Measurements from ENCODE around the gene PPIF. TPM values are rescaled to one million over a fixed set of nuclear protein-coding genes. Genes with fewer than 3 reads are reported as not detected.

Gene PPIF
- total and polyA plus RNA-seq, 2 donors (not counting 3 experiments of a cell fraction or from before 2014, with no cell fraction given), result 50.7 to 51.2 TPM

DNA sequence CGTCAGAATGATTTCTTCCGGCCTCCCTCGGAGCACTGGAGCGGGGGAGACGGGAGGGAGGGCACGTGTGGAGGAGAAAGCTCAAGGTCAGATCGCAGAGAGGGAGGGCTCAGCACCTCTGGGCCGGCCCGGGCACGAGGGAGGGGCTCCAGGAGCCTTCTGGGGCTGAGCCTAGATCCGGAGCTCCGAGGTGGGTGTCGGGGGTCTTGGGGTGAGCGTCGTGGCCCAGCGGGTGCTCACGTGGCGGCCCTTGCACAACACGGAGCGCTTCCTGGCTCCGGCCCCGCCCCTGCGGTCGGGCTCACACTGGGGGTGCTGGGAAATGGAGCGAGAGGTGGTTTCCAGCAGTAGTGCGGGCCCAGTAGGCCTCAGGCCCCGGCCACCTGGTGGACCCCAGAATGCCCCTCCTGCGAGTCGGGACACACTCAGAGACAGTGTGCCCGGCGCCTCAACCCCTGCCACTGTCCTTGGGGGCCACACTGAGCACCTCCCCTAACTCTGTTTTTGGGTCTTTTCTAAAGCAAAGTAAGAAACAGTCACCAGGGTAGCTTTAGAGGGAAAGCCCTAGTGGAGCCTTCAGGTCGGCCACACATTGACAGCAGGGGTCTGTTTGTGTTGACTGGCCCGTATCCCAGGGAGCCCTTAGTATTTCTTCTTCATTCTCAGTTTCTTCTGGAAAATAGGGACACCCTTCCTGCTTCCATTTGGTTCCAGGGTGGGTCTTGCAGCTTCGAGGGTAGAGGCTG is 798 bp downstream of the PPIF start:
- dilution Hi-C loops (cut with MboI; ENCODE audit: extremely low pct_ligation_motif_present, low sequenced_read_pairs), result no loop called here
- no peaks in the 10 kb centered on the region for H3K9me3 ChIP-seq (replicated peaks; ENCODE audit: control insufficient read depth, insufficient read depth, low read length)
- intact Hi-C loops (cut with micrococcal nuclease), result loop anchor here (1.0 to 10.0 kb wide), 5 partner anchors 54 to 593 kb away; no protein-coding TSS in a partner anchor
- peak; percentile 57 for DNase-seq (ENCODE audit: low read depth, low spot score)
- peak overlapping the region; percentile 93 for H3K9ac ChIP-seq (replicated peaks; ENCODE audit: extremely low read depth, insufficient read depth, low read length)
- H3K4me2 ChIP-seq (ENCODE audit: insufficient read depth, low read length), result peak overlapping the region; percentile 85
- H3K27ac ChIP-seq (ENCODE audit: insufficient read depth, low read depth, low read length), result peak overlapping the region; percentile 74
- peaks cover 11% of the 10 kb centered on the region for H3K4me1 ChIP-seq (ENCODE audit: control insufficient read depth, extremely low read depth, insufficient read depth, low read length)
- POLR2A ChIA-PET, result no interaction called here
- CTCF ChIA-PET, result interaction anchor here (0.8 to 1.2 kb wide), 4 partner anchors 18 to 140 kb away, joined by 3 to 7 read pairs (median 4); no protein-coding TSS in a partner anchor
- H2AFZ ChIP-seq (ENCODE audit: low read depth, low read length), result peak overlapping the region; percentile 84
- no peaks in the 10 kb centered on the region for H3K27me3 ChIP-seq (ENCODE audit: control insufficient read depth in 2 of 2, insufficient read depth in 2 of 2, low read length in 2 of 2)
- peak overlapping the region; percentile 66 to 74 (median 72) for H3K4me3 ChIP-seq (replicated peaks in 1 of 3; ENCODE audit: insufficient read depth in 1 of 3, low read depth in 1 of 3, low read length in 3 of 3)
- H3K36me3 ChIP-seq (ENCODE audit: control insufficient read depth in 2 of 2, extremely low read depth in 1 of 2, insufficient read depth in 2 of 2, low read length in 2 of 2), result peaks cover 7 to 23% of the 10 kb centered on the region in 2 experiments
- TF ChIP-seq POLR2A (IDR thresholded peaks at IDR 0.05; ENCODE audit: low read depth, low read length), result no peak
- TF ChIP-seq, protein P1, sequence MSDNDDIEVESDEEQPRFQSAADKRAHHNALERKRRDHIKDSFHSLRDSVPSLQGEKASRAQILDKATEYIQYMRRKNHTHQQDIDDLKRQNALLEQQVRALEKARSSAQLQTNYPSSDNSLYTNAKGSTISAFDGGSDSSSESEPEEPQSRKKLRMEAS (IDR thresholded peaks at IDR 0.05; ENCODE audit: insufficient read depth, insufficient read length), result peak; percentile 15
- no peaks in the 10 kb centered on the region for H3K9me1 ChIP-seq (replicated peaks; ENCODE audit: control insufficient read depth, extremely low read depth, insufficient read depth, low read length)
- H4K20me1 ChIP-seq (replicated peaks; ENCODE audit: control insufficient read depth, extremely low read depth, insufficient read depth, low read length), result no peaks in the 10 kb centered on the region
- FAIRE-seq, result peak; percentile 77
- H3K79me2 ChIP-seq (ENCODE audit: control insufficient read depth, insufficient read depth, low read length), result peaks cover 20% of the 10 kb centered on the region
- BruUV-seq (replicated peaks), result no TSS peak

DNA sequence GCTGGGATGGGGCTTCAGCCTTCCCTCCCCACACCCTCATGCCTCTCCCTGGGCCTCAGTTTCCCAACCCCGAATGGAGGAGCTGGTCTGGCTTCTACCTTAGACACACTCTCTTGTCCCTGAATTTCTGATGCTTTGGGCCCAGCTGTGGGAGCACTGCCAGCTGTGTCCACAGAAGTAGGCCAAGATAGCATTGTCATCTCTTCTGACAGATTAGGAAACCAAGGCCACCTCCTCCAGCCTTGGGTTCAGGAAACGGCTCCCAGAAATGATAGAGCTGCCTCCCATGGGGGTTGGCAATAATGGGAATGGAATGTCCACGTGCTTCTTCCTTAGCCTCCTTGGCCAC is 1.3 kb downstream of the PPIF start:
- H3K36me3 ChIP-seq (ENCODE audit: control insufficient read depth in 2 of 2, extremely low read depth in 1 of 2, insufficient read depth in 2 of 2, low read length in 2 of 2), result peaks cover 7 to 25% of the 10 kb centered on the region in 2 experiments
- dilution Hi-C loops (cut with MboI; ENCODE audit: extremely low pct_ligation_motif_present, low sequenced_read_pairs), result no loop called here

More for the DNA sequence above, 1.3 kb downstream of the PPIF start:
- no peak for FAIRE-seq
- Histone ChIP-seq H2AFZ (ENCODE audit: low read depth, low read length) (no peak overlapping the region), H3K4me1 (ENCODE audit: control insufficient read depth, extremely low read depth, insufficient read depth, low read length) (peaks cover 11% of the 10 kb centered on the region), H3K4me2 (ENCODE audit: insufficient read depth, low read length) (peak overlapping the region; percentile 85), H3K9me1 (replicated peaks; ENCODE audit: control insufficient read depth, extremely low read depth, insufficient read depth, low read length) (no peaks in the 10 kb centered on the region), H3K4me3 (replicated peaks in 1 of 3; ENCODE audit: insufficient read depth in 1 of 3, low read depth in 1 of 3, low read length in 3 of 3) (peak overlapping the region in 2 of 3 experiments; percentile 66 to 72), H3K79me2 (ENCODE audit: control insufficient read depth, insufficient read depth, low read length) (peaks cover 20% of the 10 kb centered on the region), H4K20me1 (replicated peaks; ENCODE audit: control insufficient read depth, extremely low read depth, insufficient read depth, low read length) (no peaks in the 10 kb centered on the region), H3K9ac (replicated peaks; ENCODE audit: extremely low read depth, insufficient read depth, low read length) (peak overlapping the region; percentile 93), H3K27me3 (ENCODE audit: control insufficient read depth in 2 of 2, insufficient read depth in 2 of 2, low read length in 2 of 2) (no peaks in the 10 kb centered on the region), H3K9me3 (replicated peaks; ENCODE audit: control insufficient read depth, insufficient read depth, low read length) (no peaks in the 10 kb centered on the region), H3K27ac (ENCODE audit: insufficient read depth, low read depth, low read length) (peak overlapping the region; percentile 74)
- ChIA-PET CTCF (interaction anchor here (0.8 to 1.2 kb wide), 4 partner anchors 17 to 139 kb away, joined by 3 to 7 read pairs (median 4); no protein-coding TSS in a partner anchor), POLR2A (no interaction called here)
- no peak for DNase-seq (ENCODE audit: low read depth, low spot score)
- TF ChIP-seq, protein P2, sequence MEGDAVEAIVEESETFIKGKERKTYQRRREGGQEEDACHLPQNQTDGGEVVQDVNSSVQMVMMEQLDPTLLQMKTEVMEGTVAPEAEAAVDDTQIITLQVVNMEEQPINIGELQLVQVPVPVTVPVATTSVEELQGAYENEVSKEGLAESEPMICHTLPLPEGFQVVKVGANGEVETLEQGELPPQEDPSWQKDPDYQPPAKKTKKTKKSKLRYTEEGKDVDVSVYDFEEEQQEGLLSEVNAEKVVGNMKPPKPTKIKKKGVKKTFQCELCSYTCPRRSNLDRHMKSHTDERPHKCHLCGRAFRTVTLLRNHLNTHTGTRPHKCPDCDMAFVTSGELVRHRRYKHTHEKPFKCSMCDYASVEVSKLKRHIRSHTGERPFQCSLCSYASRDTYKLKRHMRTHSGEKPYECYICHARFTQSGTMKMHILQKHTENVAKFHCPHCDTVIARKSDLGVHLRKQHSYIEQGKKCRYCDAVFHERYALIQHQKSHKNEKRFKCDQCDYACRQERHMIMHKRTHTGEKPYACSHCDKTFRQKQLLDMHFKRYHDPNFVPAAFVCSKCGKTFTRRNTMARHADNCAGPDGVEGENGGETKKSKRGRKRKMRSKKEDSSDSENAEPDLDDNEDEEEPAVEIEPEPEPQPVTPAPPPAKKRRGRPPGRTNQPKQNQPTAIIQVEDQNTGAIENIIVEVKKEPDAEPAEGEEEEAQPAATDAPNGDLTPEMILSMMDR (IDR thresholded peaks at IDR 0.05; ENCODE audit: extremely low read depth in 1 of 2, insufficient read depth in 1 of 2, low read depth in 1 of 2, low read length in 2 of 2), result no peak
- TF ChIP-seq POLR2A (IDR thresholded peaks at IDR 0.05; ENCODE audit: low read depth, low read length) (no peak), EZH2 (IDR thresholded peaks at IDR 0.05; ENCODE audit: borderline replicate concordance, low read depth, low read length, severe bottlenecking) (no peak), JUN (IDR thresholded peaks at IDR 0.05; ENCODE audit: borderline replicate concordance, insufficient read depth, insufficient read length, low read depth) (no peak), FOS (IDR thresholded peaks at IDR 0.05; ENCODE audit: borderline replicate concordance, insufficient read depth, low read length) (no peak), GATA2 (IDR thresholded peaks at IDR 0.05; ENCODE audit: insufficient read depth, insufficient read length, low read depth, low read length) (no peak), MYC (IDR thresholded peaks at IDR 0.05; ENCODE audit: low read depth, low read length) (no peak), POLR2AphosphoS5 (IDR thresholded peaks at IDR 0.05; ENCODE audit: insufficient read depth, low read depth, low read length) (no peak)
- TF ChIP-seq, protein P1 (IDR thresholded peaks at IDR 0.05; ENCODE audit: insufficient read depth, insufficient read length), result no peak
- intact Hi-C loops (cut with micrococcal nuclease), result loop anchor here (5.0 to 10.0 kb wide), 4 partner anchors 54 to 594 kb away; no protein-coding TSS in a partner anchor
- no TSS peak for BruUV-seq (replicated peaks)
